Suppressor macrophage (primary cell): ENCODE results near the gene FOLR1.
A peak's percentile ranks its signal among the peaks of the same experiment; 100 is the strongest.

Source experiments
- DNase-seq, 4 experiments: peaks; one replicate each; pipeline ENCODE4 v3.0.0-alpha.2; 2020 to 2022

Gene FOLR1

GRCh38 chr11:72235351-72236057 is 43.6 kb downstream of the FOLR1 start:
- DNase-seq = no peak

GRCh38 chr11:72236083-72236697 is 44.2 kb downstream of the FOLR1 start:
- no peak for DNase-seq

GRCh38 chr11:72236774-72237111 is 44.8 kb downstream of the FOLR1 start:
- DNase-seq = no peak

- DNase-seq = no peak
These were observed 45.4 kb downstream of the FOLR1 start for GRCh38 chr11:72237112-72237931.

GRCh38 chr11:72238040-72238450 is 46.1 kb downstream of the FOLR1 start:
- peak; percentile 69 to 79 (median 74) for DNase-seq

GRCh38 chr11:72238492-72239312 is 46.8 kb downstream of the FOLR1 start:
- DNase-seq = no peak

- peak; percentile 16 to 67 (median 51) for DNase-seq
These were observed 47.4 kb downstream of the FOLR1 start for GRCh38 chr11:72239313-72239848.

GRCh38 chr11:72239849-72240460 is 48.0 kb downstream of the FOLR1 start:
- peak; percentile 49 to 80 (median 64) for DNase-seq

- no peak for DNase-seq
These were observed 48.7 kb downstream of the FOLR1 start for GRCh38 chr11:72240461-72241290.

GRCh38 chr11:72241291-72241781 is 49.4 kb downstream of the FOLR1 start:
- DNase-seq = no peak

- no peak for DNase-seq
These were observed 50.2 kb downstream of the FOLR1 start for GRCh38 chr11:72242141-72242540.

GRCh38 chr11:72243173-72244059 is 51.5 kb downstream of the FOLR1 start:
- DNase-seq = no peak

GRCh38 chr11:72244060-72244360 is 52.1 kb downstream of the FOLR1 start, which contains the start of gene PHOX2A:
Gene PHOX2A, minus strand, starts transcription at chr11:72244176. Its CDS starts 172 bp downstream, at chr11:72244004.
- DNase-seq = no peak

GRCh38 chr11:72244361-72245262 is 52.7 kb downstream of the FOLR1 start:
- no peak for DNase-seq

- DNase-seq = no peak
These were observed 53.4 kb downstream of the FOLR1 start for GRCh38 chr11:72245263-72245816.
